Measurements from ENCODE around the gene FOXJ1. TPM values are rescaled to one million over a fixed set of nuclear protein-coding genes. Genes with fewer than 3 reads are reported as not detected.

Gene FOXJ1
- total RNA-seq, 1 experiment from 2014 or later: 0.28 TPM

- Histone ChIP-seq H3K27me3 (ENCODE audit: control insufficient read depth, insufficient read depth, low read length) (no peaks in the 10 kb centered on the region), H3K27ac (ENCODE audit: low read length) (no peak overlapping the region), H3K4me1 (ENCODE audit: control insufficient read depth, insufficient read depth, low read length) (no peaks in the 10 kb centered on the region), H3K4me3 (ENCODE audit: low read depth in 2 of 2, low read length in 2 of 2) (no peak overlapping the region), H3K36me3 (ENCODE audit: control insufficient read depth, insufficient read depth, low read length) (no peaks in the 10 kb centered on the region), H3K9me3 (ENCODE audit: control insufficient read depth, insufficient read depth, low read depth, low read length) (no peaks in the 10 kb centered on the region)
- in situ Hi-C loops (cut with HindIII; ENCODE audit: low pct_unique_long_range_greater_than_20kb, low sequenced_read_pairs): no loop called here
- ChIA-PET POLR2A (no interaction called here), CTCF (interaction anchor here (0.7 to 1.2 kb wide), 2 partner anchors 56 to 144 kb away, joined by 3 to 9 read pairs; no protein-coding TSS in a partner anchor)
- ATAC-seq (no peak), DNase-seq (ENCODE audit: low read depth, low spot score) (no peak)
- TF ChIP-seq SIN3A (IDR thresholded peaks at IDR 0.05; ENCODE audit: borderline replicate concordance, insufficient read depth, low read depth, low read length): no peak
- TF ChIP-seq, protein P1, sequence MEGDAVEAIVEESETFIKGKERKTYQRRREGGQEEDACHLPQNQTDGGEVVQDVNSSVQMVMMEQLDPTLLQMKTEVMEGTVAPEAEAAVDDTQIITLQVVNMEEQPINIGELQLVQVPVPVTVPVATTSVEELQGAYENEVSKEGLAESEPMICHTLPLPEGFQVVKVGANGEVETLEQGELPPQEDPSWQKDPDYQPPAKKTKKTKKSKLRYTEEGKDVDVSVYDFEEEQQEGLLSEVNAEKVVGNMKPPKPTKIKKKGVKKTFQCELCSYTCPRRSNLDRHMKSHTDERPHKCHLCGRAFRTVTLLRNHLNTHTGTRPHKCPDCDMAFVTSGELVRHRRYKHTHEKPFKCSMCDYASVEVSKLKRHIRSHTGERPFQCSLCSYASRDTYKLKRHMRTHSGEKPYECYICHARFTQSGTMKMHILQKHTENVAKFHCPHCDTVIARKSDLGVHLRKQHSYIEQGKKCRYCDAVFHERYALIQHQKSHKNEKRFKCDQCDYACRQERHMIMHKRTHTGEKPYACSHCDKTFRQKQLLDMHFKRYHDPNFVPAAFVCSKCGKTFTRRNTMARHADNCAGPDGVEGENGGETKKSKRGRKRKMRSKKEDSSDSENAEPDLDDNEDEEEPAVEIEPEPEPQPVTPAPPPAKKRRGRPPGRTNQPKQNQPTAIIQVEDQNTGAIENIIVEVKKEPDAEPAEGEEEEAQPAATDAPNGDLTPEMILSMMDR (IDR thresholded peaks at IDR 0.05): no peak
- TF ChIP-seq REST (IDR thresholded peaks at IDR 0.05; ENCODE audit: insufficient read depth in 1 of 2, low read depth in 2 of 2, low read length in 1 of 2): no peak
- TF ChIP-seq POLR2AphosphoS5 (IDR thresholded peaks at IDR 0.05; ENCODE audit: low read depth, low read length): no peak
- no peak for TF ChIP-seq TCF7L2 (IDR thresholded peaks at IDR 0.05; ENCODE audit: low read depth, low read length)
- intact Hi-C loops (cut with micrococcal nuclease; ENCODE audit: unreplicated experiment): no loop called here
- BruUV-seq (replicated peaks): no TSS peak
These were observed 15.1 kb downstream of the FOXJ1 start for GRCh38 chr17:76125922-76126321.

DNA sequence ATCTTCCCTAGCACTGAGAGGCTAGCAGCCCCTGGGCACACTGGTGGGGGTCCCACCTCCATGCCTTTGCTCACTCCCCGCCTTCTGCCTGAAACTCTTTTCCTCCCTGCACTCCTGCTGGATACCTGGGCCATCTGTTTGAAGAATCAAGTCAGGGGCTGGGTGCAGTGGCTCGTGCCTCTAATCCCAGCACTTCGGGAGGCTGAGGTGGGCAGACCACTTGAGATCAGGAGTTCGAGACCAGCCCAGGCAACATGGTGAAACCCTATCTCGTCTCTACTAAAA is 15.7 kb downstream of the FOXJ1 start:
- intact Hi-C loops (cut with micrococcal nuclease; ENCODE audit: unreplicated experiment): no loop called here
- ChIA-PET POLR2A (no interaction called here), CTCF (interaction anchor here (0.5 to 1.2 kb wide), 4 partner anchors 14 to 57 kb away, joined by 3 to 9 read pairs (median 3); no protein-coding TSS in a partner anchor)
- DNase-seq (ENCODE audit: low read depth, low spot score): no peak
- Histone ChIP-seq H3K27ac (ENCODE audit: low read length) (no peak overlapping the region), H3K4me1 (ENCODE audit: control insufficient read depth, insufficient read depth, low read length) (no peaks in the 10 kb centered on the region), H3K4me3 (ENCODE audit: low read depth in 2 of 2, low read length in 2 of 2) (no peak overlapping the region), H3K9me3 (ENCODE audit: control insufficient read depth, insufficient read depth, low read depth, low read length) (no peaks in the 10 kb centered on the region), H3K27me3 (ENCODE audit: control insufficient read depth, insufficient read depth, low read length) (no peaks in the 10 kb centered on the region), H3K36me3 (ENCODE audit: control insufficient read depth, insufficient read depth, low read length) (no peaks in the 10 kb centered on the region)
- no TSS peak for BruUV-seq (replicated peaks)
- ATAC-seq: no peak
- in situ Hi-C loops (cut with HindIII; ENCODE audit: low pct_unique_long_range_greater_than_20kb, low sequenced_read_pairs): no loop called here
- TF ChIP-seq SIN3A (IDR thresholded peaks at IDR 0.05; ENCODE audit: borderline replicate concordance, insufficient read depth, low read depth, low read length) (no peak), TCF7L2 (IDR thresholded peaks at IDR 0.05; ENCODE audit: low read depth, low read length) (no peak)

DNA sequence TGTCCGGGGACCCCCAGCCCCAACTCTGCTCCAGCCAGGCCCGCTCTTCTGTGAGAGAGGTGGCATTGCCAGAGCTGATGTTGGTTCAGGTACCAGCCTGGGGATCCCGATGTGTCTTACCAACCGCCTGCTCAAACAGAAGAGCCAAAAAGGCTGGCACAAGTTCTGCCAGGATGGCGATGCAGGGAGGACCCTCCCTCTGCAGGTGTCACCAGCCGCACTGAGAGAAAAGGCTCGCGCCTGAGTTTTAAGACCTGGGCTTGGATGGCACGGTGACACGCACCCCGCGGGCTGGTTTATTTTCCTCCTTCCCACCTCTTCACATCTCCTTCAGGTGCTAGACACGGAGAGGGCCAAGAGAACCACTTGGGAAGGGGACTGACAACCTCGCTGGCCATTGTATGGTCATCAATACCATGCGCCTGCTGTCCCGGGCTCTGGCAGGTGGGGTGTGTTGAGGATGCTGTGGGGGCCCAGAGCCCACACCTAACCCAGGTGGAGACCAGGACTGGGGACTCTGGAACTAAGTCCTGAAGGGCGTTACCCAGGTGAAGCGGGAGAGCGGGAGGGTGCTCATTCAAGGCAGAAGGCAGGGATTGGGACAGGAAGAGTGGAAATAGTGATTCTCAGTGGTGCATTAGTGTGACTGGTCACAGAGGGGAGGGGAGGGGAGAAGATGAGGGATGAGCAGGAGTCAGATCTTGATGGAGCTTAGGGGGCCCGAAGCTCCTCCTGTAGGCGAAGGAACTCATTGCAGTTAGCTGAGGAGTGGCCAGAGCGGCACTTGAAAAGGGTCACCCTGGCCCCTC is 16.3 kb downstream of the FOXJ1 start:
- ATAC-seq (no peak), DNase-seq (ENCODE audit: low read depth, low spot score) (no peak)
- Histone ChIP-seq H3K9me3 (ENCODE audit: control insufficient read depth, insufficient read depth, low read depth, low read length) (no peaks in the 10 kb centered on the region), H3K36me3 (ENCODE audit: control insufficient read depth, insufficient read depth, low read length) (no peaks in the 10 kb centered on the region), H3K27ac (ENCODE audit: low read length) (no peak overlapping the region), H3K4me3 (ENCODE audit: low read depth in 2 of 2, low read length in 2 of 2) (no peak overlapping the region), H3K4me1 (ENCODE audit: control insufficient read depth, insufficient read depth, low read length) (no peaks in the 10 kb centered on the region), H3K27me3 (ENCODE audit: control insufficient read depth, insufficient read depth, low read length) (no peaks in the 10 kb centered on the region)
- no TSS peak for BruUV-seq (replicated peaks)
- TF ChIP-seq REST (IDR thresholded peaks at IDR 0.05; ENCODE audit: insufficient read depth in 1 of 2, low read depth in 2 of 2, low read length in 1 of 2) (no peak), POLR2AphosphoS5 (IDR thresholded peaks at IDR 0.05; ENCODE audit: low read depth, low read length) (no peak), TCF7L2 (IDR thresholded peaks at IDR 0.05; ENCODE audit: low read depth, low read length) (no peak), SIN3A (IDR thresholded peaks at IDR 0.05; ENCODE audit: borderline replicate concordance, insufficient read depth, low read depth, low read length) (no peak)
- TF ChIP-seq, protein P1 (IDR thresholded peaks at IDR 0.05): no peak; the same call in 1 of the 2 replicates
- CTCF ChIA-PET: interaction anchor here (0.5 to 7.1 kb wide), 8 partner anchors 13 to 155 kb away, joined by 3 to 63 read pairs (median 6); no protein-coding TSS in a partner anchor
- in situ Hi-C loops (cut with HindIII; ENCODE audit: low pct_unique_long_range_greater_than_20kb, low sequenced_read_pairs): no loop called here
- POLR2A ChIA-PET: no interaction called here
- intact Hi-C loops (cut with micrococcal nuclease; ENCODE audit: unreplicated experiment): loop anchor here (5.0 kb wide), 1 partner anchor 58 kb away; no protein-coding TSS in a partner anchor

Measured in Panc1 (cell line).